Caco-2 (cell line): ENCODE results near the gene TMEM18. TPM values are rescaled to one million over a fixed set of nuclear protein-coding genes. Genes with fewer than 3 reads are reported as not detected.

Experiments used
- BruUV-seq: library from RNA; stranded (reverse); fragments of 400-500 nt; replicated peaks from 2 replicates; lab custom pipeline; 2021; lab: Mats Ljungman, UMichigan
- CTCF ChIA-PET: fragments of 300-600 bp; sonication (Branson Sonifier 250); formaldehyde crosslinking; loops from one replicate; lab custom pipeline; 2022; ENCODE audit warnings: antibody characterized with exemption; lab: Charles Lee
- POLR2A ChIA-PET: fragments of 300-600 bp; sonication (Branson Sonifier 250); formaldehyde crosslinking; loops from one replicate; lab custom pipeline; 2022; ENCODE audit warnings: antibody characterized with exemption; lab: Charles Lee
- DNase-seq, 2 experiments: peaks; one replicate each; pipeline versions ENCODE4 v3.0.0 to v3.0.0-alpha.2; 2020 to 2022
- H3K27me3 ChIP-seq: replicated peaks from 2 replicates; pipeline ENCODE4 v1.6.0; 2011; ENCODE audit warnings: low read length; ENCODE audit not compliant: control insufficient read depth, insufficient read depth
- H3K36me3 ChIP-seq: 2 replicates; pipeline ENCODE4 v1.5.1; 2011; ENCODE audit warnings: low read length; ENCODE audit not compliant: control insufficient read depth, insufficient read depth
- H3K4me1 ChIP-seq: fragments of 250-450 bp; sonication (Bioruptor Pico); 2 replicates; pipeline ENCODE4 v1.5.1; 2020; ENCODE audit warnings: mild to moderate bottlenecking
- H3K4me3 ChIP-seq: 2 replicates; pipeline ENCODE4 v1.5.1; 2011; ENCODE audit warnings: low read depth, mild to moderate bottlenecking, control low read depth, low read length
- H3K9me3 ChIP-seq: fragments of 250-450 bp; sonication (Bioruptor Pico); 2 replicates; pipeline ENCODE4 v1.5.1; 2020; ENCODE audit warnings: mild to moderate bottlenecking, moderate library complexity
- H3K27ac Mint-ChIP-seq: one replicate; pipeline ENCODE4 v1.8.0; 2022; ENCODE audit warnings: mixed read lengths; ENCODE audit not compliant: unreplicated experiment
- H3K27me3 Mint-ChIP-seq: one replicate; pipeline ENCODE4 v1.8.0; 2022; ENCODE audit warnings: mixed read lengths; ENCODE audit not compliant: insufficient read depth, unreplicated experiment
- H3K36me3 Mint-ChIP-seq: one replicate; pipeline ENCODE4 v1.8.0; 2022; ENCODE audit warnings: mild to moderate bottlenecking, mixed read lengths; ENCODE audit not compliant: insufficient read depth, unreplicated experiment
- H3K4me1 Mint-ChIP-seq: one replicate; pipeline ENCODE4 v1.8.0; 2022; ENCODE audit warnings: low read depth, mixed read lengths; ENCODE audit not compliant: unreplicated experiment
- H3K4me3 Mint-ChIP-seq: one replicate; pipeline ENCODE4 v1.8.0; 2022; ENCODE audit warnings: mild to moderate bottlenecking, moderate library complexity, mixed read lengths; ENCODE audit not compliant: unreplicated experiment
- H3K9me3 Mint-ChIP-seq: one replicate; pipeline ENCODE4 v1.8.0; 2022; ENCODE audit warnings: mixed read lengths; ENCODE audit not compliant: unreplicated experiment
- intact Hi-C: fragments of 100-400 bp; cut with micrococcal nuclease; formaldehyde crosslinking; loops from one replicate; pipeline ENCODE4 v1.10.0; 2022; ENCODE audit not compliant: unreplicated experiment
- total RNA-seq: library from RNA; stranded (reverse); gene quantifications from 2 replicates; pipeline ENCODE4 v1.2.3, GENCODE V29; 2022
- TF ChIP-seq, protein P1 (sequence below), 2 experiments: fragments of 200-600 bp in 1 of 2; IDR thresholded peaks; 1 replicate in 1 of 2; 2 replicates in 1 of 2; pipeline versions ENCODE4 v1.5.1 to v1.8.0; 2011 to 2022; ENCODE audit warnings: antibody characterized with exemption in 1 of 2, control low read depth in 1 of 2, inconsistent platforms in 1 of 2, low read depth in 1 of 2, low read length in 1 of 2, mild to moderate bottlenecking in 1 of 2, moderate library complexity in 1 of 2; ENCODE audit not compliant: insufficient read depth in 1 of 2, severe bottlenecking in 1 of 2, unreplicated experiment in 1 of 2

The TMEM18 gene
- total RNA-seq, 1 experiment from 2014 or later, result 22.9 TPM

DNA sequence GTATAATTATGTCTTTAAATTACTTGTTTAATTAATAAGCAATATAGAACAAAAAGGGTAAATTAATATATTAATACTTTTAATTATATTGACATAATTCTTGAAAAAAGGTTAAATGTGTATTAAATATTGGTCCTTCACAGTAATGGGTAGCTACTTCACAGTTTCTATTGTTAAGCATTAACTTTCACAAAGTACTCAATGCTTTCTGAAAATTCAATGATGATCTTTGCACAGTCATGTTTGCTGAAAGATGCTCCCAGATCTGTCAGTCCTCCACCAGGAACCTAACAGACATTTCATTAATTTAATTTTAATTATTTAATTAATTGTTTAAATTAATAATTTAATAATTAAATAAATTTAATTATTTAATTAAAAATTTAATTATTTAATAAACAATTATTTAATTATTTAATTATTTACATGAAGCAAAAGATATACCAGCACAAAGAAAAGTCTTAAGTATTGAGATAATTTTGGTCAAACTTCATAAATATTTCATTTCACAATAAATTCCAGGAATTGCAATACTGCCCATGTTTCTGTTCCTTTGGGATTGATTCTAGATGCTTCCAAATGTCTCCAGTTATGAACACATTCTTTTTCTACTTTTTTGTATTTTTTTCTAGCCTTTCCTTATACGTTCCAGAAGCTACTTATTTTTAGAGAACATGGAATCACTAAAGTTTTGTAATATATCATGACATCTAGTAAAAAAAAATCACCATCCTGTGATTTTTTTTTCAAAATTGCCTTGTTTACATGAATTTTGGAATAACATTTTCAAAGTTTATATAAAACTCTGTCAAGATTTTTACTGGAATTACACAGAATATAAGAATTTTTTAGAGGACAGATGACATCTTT is 46.5 kb downstream of the TMEM18 start:
- Histone ChIP-seq H3K4me1 (no peaks in the 10 kb centered on the region), H3K36me3 (no peaks in the 10 kb centered on the region), H3K4me3 (no peak overlapping the region), H3K9me3 (0 out of 2 replicates have a peak, but pooled peaks cover 7% of the 10 kb centered on the region), H3K27me3 (no peaks in the 10 kb centered on the region)
- ChIA-PET POLR2A (no interaction called here), CTCF (no interaction called here)
- BruUV-seq, result no TSS peak
- no peak overlapping the region for H3K27ac Mint-ChIP-seq
- intact Hi-C loops, result no loop called here
- TF ChIP-seq, protein P1, sequence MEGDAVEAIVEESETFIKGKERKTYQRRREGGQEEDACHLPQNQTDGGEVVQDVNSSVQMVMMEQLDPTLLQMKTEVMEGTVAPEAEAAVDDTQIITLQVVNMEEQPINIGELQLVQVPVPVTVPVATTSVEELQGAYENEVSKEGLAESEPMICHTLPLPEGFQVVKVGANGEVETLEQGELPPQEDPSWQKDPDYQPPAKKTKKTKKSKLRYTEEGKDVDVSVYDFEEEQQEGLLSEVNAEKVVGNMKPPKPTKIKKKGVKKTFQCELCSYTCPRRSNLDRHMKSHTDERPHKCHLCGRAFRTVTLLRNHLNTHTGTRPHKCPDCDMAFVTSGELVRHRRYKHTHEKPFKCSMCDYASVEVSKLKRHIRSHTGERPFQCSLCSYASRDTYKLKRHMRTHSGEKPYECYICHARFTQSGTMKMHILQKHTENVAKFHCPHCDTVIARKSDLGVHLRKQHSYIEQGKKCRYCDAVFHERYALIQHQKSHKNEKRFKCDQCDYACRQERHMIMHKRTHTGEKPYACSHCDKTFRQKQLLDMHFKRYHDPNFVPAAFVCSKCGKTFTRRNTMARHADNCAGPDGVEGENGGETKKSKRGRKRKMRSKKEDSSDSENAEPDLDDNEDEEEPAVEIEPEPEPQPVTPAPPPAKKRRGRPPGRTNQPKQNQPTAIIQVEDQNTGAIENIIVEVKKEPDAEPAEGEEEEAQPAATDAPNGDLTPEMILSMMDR (IDR thresholded peaks at IDR 0.05; ENCODE audit: insufficient read depth in 1 of 2, low read depth in 1 of 2, low read length in 1 of 2, severe bottlenecking in 1 of 2, unreplicated experiment in 1 of 2), result no peak
- H3K4me3 Mint-ChIP-seq, result no peak overlapping the region
- DNase-seq, result no peak
- H3K27me3 Mint-ChIP-seq, result peaks cover 25% of the 10 kb centered on the region
- no peaks in the 10 kb centered on the region for H3K4me1 Mint-ChIP-seq
- peaks cover 9% of the 10 kb centered on the region for H3K9me3 Mint-ChIP-seq
- H3K36me3 Mint-ChIP-seq, result no peaks in the 10 kb centered on the region

DNA sequence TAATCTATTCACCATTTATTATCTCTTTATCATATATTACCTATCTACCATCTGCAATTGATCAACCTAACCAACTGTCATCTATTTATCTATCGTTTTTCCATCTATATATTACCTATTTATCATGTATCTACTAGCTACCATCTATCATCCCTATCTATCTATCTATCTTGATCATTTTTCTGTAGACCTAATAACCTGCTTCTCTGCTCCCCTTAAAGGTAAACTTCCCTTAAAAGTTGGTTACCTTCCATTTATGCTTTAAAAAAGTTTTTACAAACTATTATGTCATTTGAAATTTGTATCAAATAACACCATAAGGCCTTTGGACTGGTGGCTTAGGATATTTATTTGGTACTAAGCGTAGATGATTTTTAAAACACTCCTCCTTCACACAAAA is 47.2 kb downstream of the TMEM18 start:
- no TSS peak for BruUV-seq
- Histone ChIP-seq H3K27me3 (no peaks in the 10 kb centered on the region; the same call in 1 of the 2 replicates), H3K9me3 (0 out of 2 replicates have a peak, but pooled peaks cover 7% of the 10 kb centered on the region), H3K4me1 (no peaks in the 10 kb centered on the region), H3K36me3 (no peaks in the 10 kb centered on the region), H3K4me3 (no peak overlapping the region)
- intact Hi-C loops, result loop anchor here (1.0 kb wide), 1 partner anchor 44 kb away; no protein-coding TSS in a partner anchor
- Mint-ChIP-seq H3K27ac (no peak overlapping the region), H3K4me3 (no peak overlapping the region), H3K4me1 (no peaks in the 10 kb centered on the region), H3K36me3 (peaks cover 3% of the 10 kb centered on the region), H3K27me3 (peaks cover 25% of the 10 kb centered on the region), H3K9me3 (peaks cover 9% of the 10 kb centered on the region)
- ChIA-PET CTCF (no interaction called here), POLR2A (no interaction called here)
- TF ChIP-seq, protein P1 (IDR thresholded peaks at IDR 0.05; ENCODE audit: insufficient read depth in 1 of 2, low read depth in 1 of 2, low read length in 1 of 2, severe bottlenecking in 1 of 2, unreplicated experiment in 1 of 2), result no peak
- no peak for DNase-seq

DNA sequence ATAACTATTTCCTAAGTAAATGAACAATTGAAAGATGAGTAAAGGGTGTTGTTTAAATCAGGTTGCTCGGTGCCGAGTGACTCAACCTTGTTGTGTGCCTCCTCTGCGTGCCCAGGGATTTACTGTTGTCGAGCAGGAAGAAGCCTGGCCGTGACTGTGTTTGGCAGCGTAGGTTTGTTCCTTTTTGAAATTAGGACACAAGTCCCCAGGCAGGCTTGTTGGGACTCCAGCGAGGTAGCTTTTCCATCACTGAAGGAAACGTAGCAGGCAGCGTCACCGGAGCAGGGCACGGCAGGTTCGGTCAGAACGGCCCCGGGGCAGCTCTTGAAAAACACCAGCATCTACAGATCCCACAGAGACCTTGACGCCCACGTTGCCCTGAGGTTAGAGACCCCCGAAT is 48.6 kb downstream of the TMEM18 start:
- Mint-ChIP-seq H3K4me3 (no peak overlapping the region), H3K27ac (no peak overlapping the region), H3K36me3 (peaks cover 6% of the 10 kb centered on the region), H3K9me3 (peaks cover 9% of the 10 kb centered on the region), H3K27me3 (peaks cover 25% of the 10 kb centered on the region), H3K4me1 (no peaks in the 10 kb centered on the region)
- TF ChIP-seq, protein P1 (IDR thresholded peaks at IDR 0.05; ENCODE audit: insufficient read depth in 1 of 2, low read depth in 1 of 2, low read length in 1 of 2, severe bottlenecking in 1 of 2, unreplicated experiment in 1 of 2), result no peak
- ChIA-PET CTCF (no interaction called here), POLR2A (no interaction called here)
- H3K9me3 ChIP-seq, result 0 out of 2 replicates have a peak, but pooled peaks cover 7% of the 10 kb centered on the region
- no TSS peak for BruUV-seq
- no peaks in the 10 kb centered on the region for H3K4me1 ChIP-seq
- intact Hi-C loops, result loop anchor here (1.0 kb wide), 1 partner anchor 42 kb away; no protein-coding TSS in a partner anchor
- no peaks in the 10 kb centered on the region; the same call in 1 of the 2 replicates for H3K27me3 ChIP-seq
- no peaks in the 10 kb centered on the region for H3K36me3 ChIP-seq
- DNase-seq, result no peak
- no peak overlapping the region for H3K4me3 ChIP-seq
